NCI-H69 (cell line): ENCODE results near the gene CHFR.
"Not testable (repeated sequence)": the region's sequence is repeated elsewhere in the genome, so short reads cannot be mapped to it uniquely, and the experiment has no call there.

ENCODE experiments used
- DNase-seq: peaks from one replicate; lab custom pipeline; 2025; lab: John Stamatoyannopoulos, UW

CHFR gene

DNA sequence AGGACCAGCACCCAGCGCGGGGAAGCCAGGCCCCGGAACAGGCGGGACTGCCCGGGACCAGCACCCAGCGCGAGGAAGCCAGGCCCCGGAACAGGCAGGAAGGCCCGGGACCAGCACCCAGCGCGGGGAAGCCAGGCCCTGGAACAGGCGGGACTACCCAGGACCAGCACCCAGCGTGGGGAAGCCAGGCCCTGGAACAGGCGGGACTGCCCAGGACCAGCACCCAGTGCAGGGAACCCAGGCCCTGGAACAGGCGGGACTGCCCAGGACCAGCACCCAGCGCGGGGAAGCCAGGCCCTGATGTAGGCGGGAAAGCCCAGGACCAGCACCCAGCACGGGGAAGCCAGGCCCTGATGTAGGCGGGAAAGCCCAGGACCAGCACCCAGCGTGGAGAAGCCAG, 12.8 kb downstream of the CHFR start:
- DNase-seq = not testable (repeated sequence)

DNA sequence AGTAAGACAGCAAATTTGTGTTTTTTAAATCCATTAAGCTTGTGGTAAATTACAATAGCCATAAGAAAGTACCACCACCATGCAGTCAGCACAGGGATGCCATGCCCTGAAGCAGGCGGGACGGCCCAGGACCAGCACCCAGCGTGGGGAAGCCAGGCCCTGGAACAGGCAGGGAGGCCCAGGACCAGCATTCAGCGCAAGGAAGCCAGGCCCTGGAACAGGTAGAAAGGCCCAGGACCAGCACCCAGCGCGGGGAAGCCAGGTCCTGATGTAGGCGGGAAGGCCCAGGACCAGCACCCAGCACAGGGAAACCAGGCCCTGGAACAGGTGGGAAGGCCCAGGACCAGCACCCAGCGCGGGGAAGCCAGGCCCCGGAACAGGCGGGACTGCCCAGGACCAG, 13.2 kb downstream of the CHFR start:
- no peak for DNase-seq

DNA sequence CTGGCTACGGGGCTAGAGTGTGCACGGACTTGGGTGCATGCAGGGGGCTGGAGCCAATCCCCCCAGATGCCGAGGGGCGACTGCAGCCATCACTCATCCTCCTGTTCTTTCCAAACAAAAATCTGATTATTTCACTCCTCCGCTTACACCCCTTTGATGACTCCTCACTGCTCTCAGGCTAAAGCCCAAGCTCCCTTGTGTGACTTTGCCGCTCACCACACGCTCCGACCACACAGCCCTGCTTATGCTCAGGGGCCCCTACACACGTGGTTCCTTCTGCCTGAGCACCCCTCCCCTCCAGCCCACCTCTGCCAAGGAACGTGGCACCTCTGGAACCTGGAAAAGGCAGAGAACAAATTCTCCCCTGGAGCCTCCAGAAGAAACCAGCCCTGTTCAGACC, 13.7 kb downstream of the CHFR start:
- no peak for DNase-seq

- DNase-seq = no peak
Measured at GRCh38 chr12:132872975-132873421, 14.4 kb downstream of the CHFR start.

GRCh38 chr12:132872073-132872855, 15.1 kb downstream of the CHFR start:
- DNase-seq = no peak

DNA sequence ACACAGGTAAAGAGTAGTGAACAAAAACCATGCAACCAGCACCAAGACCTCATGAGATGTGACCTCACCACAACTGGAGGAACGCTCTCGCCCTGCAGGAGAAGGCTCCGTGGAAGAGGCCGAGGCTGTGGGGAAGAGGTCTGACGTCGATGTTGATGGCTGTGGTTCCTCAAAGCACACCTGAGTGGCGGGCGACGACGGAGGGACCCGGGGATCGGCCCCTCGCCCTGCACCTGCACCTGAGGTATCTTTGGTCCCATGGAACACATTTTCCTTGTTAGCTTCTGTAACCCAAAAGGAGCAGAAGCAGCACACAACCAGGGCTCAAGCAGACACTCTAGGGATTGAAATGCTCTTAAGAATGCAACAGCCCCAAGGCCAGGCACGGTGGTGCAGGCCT, 17.9 kb downstream of the CHFR start:
- no peak for DNase-seq

- DNase-seq = no peak
Measured at GRCh38 chr12:132866251-132866828, 21.1 kb downstream of the CHFR start.

- DNase-seq = no peak
Measured at GRCh38 chr12:132861558-132861957, 25.8 kb downstream of the CHFR start.

DNA sequence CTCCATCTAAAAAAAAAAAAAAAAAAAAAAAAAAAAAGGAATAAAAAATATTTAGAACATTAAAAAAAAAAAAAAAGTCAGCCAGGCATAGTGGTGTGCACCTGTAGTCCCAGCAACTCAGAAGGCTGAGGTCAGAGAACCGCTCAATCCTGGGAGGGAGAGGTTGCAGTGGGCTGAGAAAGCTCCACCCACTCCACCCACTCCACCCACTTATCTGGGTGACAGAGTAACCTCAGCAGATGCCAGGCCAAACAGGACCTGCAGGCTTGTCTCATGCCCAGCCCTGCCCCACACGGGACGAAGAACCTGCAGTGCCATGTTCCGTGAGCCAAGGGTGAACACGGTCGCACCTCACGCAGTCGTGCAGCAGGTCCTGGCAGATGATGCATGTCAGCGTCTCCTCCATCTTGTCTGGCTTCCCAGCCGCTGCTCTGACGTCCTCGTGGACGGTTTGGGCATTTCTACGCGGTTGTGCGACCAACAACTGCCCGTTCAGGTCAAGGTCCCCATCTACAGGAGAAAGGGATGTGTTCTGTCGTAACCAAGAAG, 28.6 kb downstream of the CHFR start:
- DNase-seq = no peak

DNA sequence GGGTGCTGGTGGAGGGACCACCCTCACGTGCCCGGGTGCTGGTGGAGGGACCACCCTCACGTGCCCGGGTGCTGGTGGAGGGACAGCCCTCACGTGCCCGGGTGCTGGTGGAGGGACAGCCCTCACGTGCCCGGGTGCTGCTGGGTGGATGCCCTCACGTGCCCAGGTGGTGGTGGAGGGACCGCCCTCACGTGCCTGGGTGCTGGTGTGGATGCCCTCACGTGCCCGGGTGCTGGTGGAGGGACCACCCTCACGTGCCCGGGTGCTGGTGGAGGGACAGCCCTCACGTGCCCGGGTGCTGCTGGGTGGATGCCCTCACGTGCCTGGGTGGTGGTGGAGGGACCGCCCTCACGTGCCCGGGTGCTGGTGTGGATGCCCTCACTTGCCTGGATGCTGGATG, 30.4 kb downstream of the CHFR start:
- not testable (repeated sequence) for DNase-seq

GRCh38 chr12:132856581-132856980, 30.8 kb downstream of the CHFR start:
- no peak for DNase-seq

GRCh38 chr12:132855211-132855610, 32.2 kb downstream of the CHFR start:
- not testable (repeated sequence) for DNase-seq

GRCh38 chr12:132853285-132854092, 33.9 kb downstream of the CHFR start:
- DNase-seq = no peak

DNA sequence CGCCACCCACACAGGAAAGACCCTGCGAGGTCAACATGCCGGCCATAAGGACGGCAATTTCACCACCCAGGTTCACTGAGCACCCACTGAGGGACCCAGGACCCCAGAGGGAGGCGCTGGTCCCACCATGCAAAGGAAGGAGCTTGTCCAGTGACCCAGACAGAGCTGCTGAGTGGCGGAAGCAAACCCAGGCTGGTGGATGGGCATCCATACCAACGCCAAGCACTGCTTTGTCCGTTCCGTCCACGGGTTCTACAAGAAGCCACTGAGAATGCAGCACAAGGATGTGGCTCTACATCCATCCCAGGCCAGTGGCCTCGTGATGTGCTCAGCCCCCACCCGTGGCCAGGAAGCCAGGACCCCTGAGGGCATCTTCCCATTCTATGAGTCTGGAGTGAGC, 34.9 kb downstream of the CHFR start:
- DNase-seq = no peak

DNA sequence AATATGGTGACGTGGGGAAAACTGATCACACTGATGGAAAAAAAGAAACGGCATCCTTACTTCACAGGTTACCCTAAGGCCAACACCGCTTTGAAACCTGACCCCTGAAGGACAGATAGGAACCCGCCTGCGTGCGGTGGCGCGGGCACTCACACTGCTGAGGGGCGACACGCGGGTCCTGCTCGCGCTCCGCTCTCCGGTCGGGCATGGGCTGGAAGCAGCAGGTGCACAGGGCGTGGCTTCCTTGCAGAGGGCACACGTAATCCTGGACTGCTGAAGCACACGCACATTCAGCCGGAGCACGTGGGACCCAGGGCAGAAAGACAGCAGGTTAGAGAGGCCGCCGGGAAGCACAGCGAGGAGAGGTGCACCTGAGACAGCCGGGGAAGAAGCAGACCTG, 35.9 kb downstream of the CHFR start:
- DNase-seq = no peak

DNA sequence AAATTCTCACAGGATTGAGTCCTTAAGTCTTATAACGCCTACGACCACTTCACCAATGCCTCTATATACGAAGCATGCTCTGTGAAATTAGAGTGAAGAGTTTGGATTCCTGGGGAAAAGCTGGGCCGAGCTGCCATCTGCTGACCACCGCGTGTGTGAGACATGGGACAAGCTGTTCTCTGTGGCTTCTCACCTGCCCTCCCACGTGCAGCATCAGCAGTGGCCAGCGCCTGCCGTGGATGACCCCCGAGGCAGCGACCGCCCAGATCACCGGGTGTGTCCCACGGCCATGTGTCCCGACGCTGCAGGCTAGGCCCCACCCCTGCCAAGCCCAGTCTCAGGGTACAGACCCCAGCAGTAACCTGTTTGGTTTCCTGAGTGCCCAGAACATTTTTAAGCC, 37.1 kb downstream of the CHFR start:
- DNase-seq = no peak

- DNase-seq = no peak
Measured at GRCh38 chr12:132848521-132848920, 38.9 kb downstream of the CHFR start.

DNA sequence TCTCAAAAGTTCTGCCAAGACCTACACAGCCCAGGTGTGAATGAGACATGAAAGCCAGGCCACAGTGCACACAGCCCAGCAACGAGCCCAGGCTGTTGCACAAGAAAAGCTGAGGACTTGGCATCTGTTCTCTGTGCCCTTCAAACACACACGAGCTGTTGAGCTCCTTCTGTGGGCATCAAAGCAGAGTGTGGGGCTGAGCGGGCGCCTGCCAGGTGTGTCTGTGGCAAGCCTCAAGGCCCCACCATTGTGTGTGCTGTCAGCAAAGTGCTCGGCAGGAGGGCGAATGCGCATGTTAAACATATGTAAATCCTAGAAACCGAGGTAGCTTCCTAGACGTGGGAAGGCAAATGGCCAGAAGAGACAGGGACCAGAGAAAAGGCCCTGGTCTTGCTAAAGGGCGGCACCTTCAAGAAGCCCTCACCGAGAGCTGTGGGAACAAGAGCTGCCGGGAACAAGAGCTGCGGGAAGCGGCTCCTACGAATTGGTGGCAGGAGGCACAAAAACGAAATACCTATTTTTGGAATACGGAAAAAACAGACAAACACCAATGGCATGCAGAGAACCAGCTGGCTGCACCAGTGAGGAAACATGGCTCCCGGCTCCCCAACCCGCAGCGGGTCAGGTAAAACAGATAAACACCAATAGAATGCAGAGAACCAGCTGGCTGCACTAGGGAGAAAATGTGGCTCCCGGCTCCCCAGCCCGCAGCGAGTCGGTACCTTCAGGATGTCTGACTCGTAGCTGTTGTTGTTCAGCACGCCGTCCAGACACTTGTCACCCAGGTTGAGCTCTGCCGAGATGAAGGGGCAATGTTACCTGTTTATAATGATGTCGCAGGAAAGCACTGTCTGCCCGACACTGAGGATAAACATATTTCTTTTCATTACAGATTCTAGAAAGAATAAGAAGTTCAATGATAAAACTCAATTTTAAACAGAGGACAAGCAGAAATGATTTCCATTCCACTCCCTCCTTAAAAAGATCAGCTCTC, 39.7 kb downstream of the CHFR start:
- DNase-seq = no peak

GRCh38 chr12:132844681-132845080, 42.7 kb downstream of the CHFR start:
- not testable (repeated sequence) for DNase-seq

- no peak for DNase-seq
Measured at GRCh38 chr12:132842449-132843045, 44.9 kb downstream of the CHFR start.

DNA sequence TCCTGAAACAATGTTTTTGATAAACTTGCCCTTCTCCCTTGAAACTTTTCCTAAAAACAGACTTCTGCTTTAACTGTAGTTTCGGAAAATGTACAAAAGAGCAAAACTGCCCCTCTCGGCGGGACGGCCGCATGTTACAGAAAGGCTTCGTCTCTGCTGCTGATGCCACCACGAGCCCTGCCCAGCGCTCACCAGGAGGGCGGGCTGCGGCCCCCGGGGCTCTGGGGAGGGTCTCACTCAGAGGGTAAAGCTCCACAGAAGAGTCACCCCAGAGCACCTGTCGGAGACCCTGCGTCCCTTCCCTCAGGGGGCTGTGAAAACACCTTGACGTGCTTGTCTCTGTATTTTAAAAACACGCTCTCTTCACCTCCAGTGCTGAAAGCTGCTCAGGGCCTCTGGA, 46.3 kb downstream of the CHFR start:
- DNase-seq = no peak
